HepG2 (cell line): Measurements from ENCODE around the gene ACSBG1. TPM values are rescaled to one million over a fixed set of nuclear protein-coding genes. Genes with fewer than 3 reads are reported as not detected.

ENCODE experiments used
- ATAC-seq: fragments of 200-7000 bp; cut with Tn5 transposase; 3 replicates; pipeline ENCODE4 v1.9.1; 2020; ENCODE audit warnings: mild to moderate bottlenecking, moderate library complexity
- BruUV-seq: library from RNA; stranded (reverse); fragments of 400-500 nt; replicated peaks from 2 replicates; lab custom pipeline; 2021; lab: Mats Ljungman, UMichigan
- CTCF ChIA-PET: fragments of 300-600 bp; formaldehyde crosslinking; extraction: SDS; loops from one replicate; lab custom pipeline; 2021; ENCODE audit warnings: low total read pairs, inconsistent platforms, low intra/inter-chr PET ratio; lab: Yijun Ruan, JAX
- POLR2A ChIA-PET: fragments of 350-600 bp; sonication (Branson Sonifier 250); formaldehyde crosslinking; loops from one replicate; lab custom pipeline; 2020; ENCODE audit warnings: antibody characterized with exemption, inconsistent platforms; lab: Yijun Ruan, JAX
- DNase-seq: peaks from one replicate; pipeline ENCODE4 v3.0.0-alpha.2; 2015; ENCODE audit warnings: low spot score
- FAIRE-seq: peaks from 3 replicates; lab custom pipeline; 2011; peaks lifted over from hg19 to GRCh38; lab: Jason Lieb, UNC
- H2AFZ ChIP-seq: one replicate; pipeline ENCODE4 v1.6.1; 2011; ENCODE audit warnings: low read length, inconsistent platforms
- H3K27ac ChIP-seq: fragments of 300-600 bp; 3 replicates; pipeline ENCODE4 v1.8.0; 2011; ENCODE audit warnings: mixed run types, mild to moderate bottlenecking, mixed read lengths, low read length, inconsistent platforms; ENCODE audit not compliant: insufficient read depth; ENCODE audit errors: extremely low read length
- H3K27me3 ChIP-seq, 2 experiments: fragments of 200-600 bp in 1 of 2; 2 replicates in 1 of 2; 3 replicates in 1 of 2; pipeline versions ENCODE4 v1.6.0 to v1.8.0; 2011; ENCODE audit warnings: low read length in 2 of 2, mild to moderate bottlenecking in 2 of 2, moderate library complexity in 2 of 2, inconsistent platforms in 1 of 2; ENCODE audit not compliant: insufficient read depth in 2 of 2, control insufficient read depth in 1 of 2
- H3K36me3 ChIP-seq, 2 experiments: fragments of 200-600 bp in 1 of 2; replicated peaks in 1 of 2; 2 replicates in 1 of 2; 3 replicates in 1 of 2; pipeline versions ENCODE4 v1.5.1 to v1.8.0; 2011; ENCODE audit warnings: low read length in 2 of 2, inconsistent platforms in 1 of 2; ENCODE audit not compliant: insufficient read depth in 2 of 2, control insufficient read depth in 1 of 2
- H3K4me1 ChIP-seq: 2 replicates; pipeline ENCODE4 v1.5.1; 2012; ENCODE audit warnings: low read length, inconsistent platforms; ENCODE audit not compliant: insufficient read depth
- H3K4me2 ChIP-seq: 2 replicates; pipeline ENCODE4 v1.6.0; 2011; ENCODE audit warnings: low read depth, low read length, inconsistent platforms
- H3K4me3 ChIP-seq, 3 experiments: fragments of 200-600 bp in 1 of 3; sonication (generic), shearing (Covaris generic) in 1 of 3; replicated peaks in 1 of 3; 2 replicates each; pipeline ENCODE4 v1.5.1; 2011 to 2016; ENCODE audit warnings: low read length in 3 of 3, inconsistent platforms in 2 of 3, low read depth in 2 of 3, mild to moderate bottlenecking in 2 of 3, control low read depth in 1 of 3, mixed read lengths in 1 of 3; ENCODE audit not compliant: insufficient read depth in 1 of 3
- H3K79me2 ChIP-seq: one replicate; pipeline ENCODE4 v1.6.1; 2011; ENCODE audit warnings: low read length, inconsistent platforms; ENCODE audit not compliant: insufficient read depth
- H3K9ac ChIP-seq: 2 replicates; pipeline ENCODE4 v1.6.0; 2011; ENCODE audit warnings: mild to moderate bottlenecking, low read depth, low read length, inconsistent platforms; ENCODE audit not compliant: insufficient read depth
- H3K9me3 ChIP-seq: 2 replicates; pipeline ENCODE4 v1.5.1; 2012; ENCODE audit warnings: mild to moderate bottlenecking, low read length
- H4K20me1 ChIP-seq: 2 replicates; pipeline ENCODE4 v1.6.0; 2011; ENCODE audit warnings: inconsistent platforms, mild to moderate bottlenecking, low read length, moderate library complexity; ENCODE audit not compliant: insufficient read depth
- CCAR2 ChIP-seq: fragments of 200-400 bp; formaldehyde crosslinking; optimal IDR thresholded peaks from 2 replicates; pipeline ENCODE3; 2018; ENCODE audit warnings: low read depth, mild to moderate bottlenecking, low read length, moderate library complexity
- HNF4A ChIP-seq: sonication (generic); formaldehyde crosslinking; IDR thresholded peaks from 2 replicates; pipeline ENCODE4 v1.4.0; 2020; ENCODE audit warnings: missing genetic modification reagents
- PHB2 ChIP-seq: fragments of 450-650 bp; IDR thresholded peaks from 2 replicates; pipeline ENCODE4 v1.6.1; 2018; ENCODE audit not compliant: partially characterized antibody
- RFXANK ChIP-seq: IDR thresholded peaks from 2 replicates; pipeline ENCODE4 v1.6.1; 2016
- SETDB1 ChIP-seq: sonication (generic); formaldehyde crosslinking; IDR thresholded peaks from 2 replicates; pipeline ENCODE4 v1.5.1; 2020; ENCODE audit warnings: missing genetic modification reagents, mild to moderate bottlenecking, borderline replicate concordance
- SPEN ChIP-seq: sonication (generic); formaldehyde crosslinking; IDR thresholded peaks from 2 replicates; pipeline ENCODE4 v1.5.1; 2020; ENCODE audit warnings: low read depth, mild to moderate bottlenecking, missing genetic modification reagents
- TAF1 ChIP-seq: sonication (generic); formaldehyde crosslinking; IDR thresholded peaks from 2 replicates; pipeline ENCODE4 v1.4.0; 2020; ENCODE audit warnings: missing genetic modification reagents
- TBX3 ChIP-seq: fragments of 450-650 bp; IDR thresholded peaks from 2 replicates; pipeline ENCODE4 v1.6.1; 2017; ENCODE audit warnings: antibody characterized with exemption, mild to moderate bottlenecking, inconsistent platforms, borderline replicate concordance
- TRIM24 ChIP-seq: sonication (generic); formaldehyde crosslinking; IDR thresholded peaks from 2 replicates; pipeline ENCODE4 v1.8.0; 2022; ENCODE audit warnings: mild to moderate bottlenecking, missing genetic modification reagents
- ZKSCAN1 ChIP-seq: fragments of 150-350 bp; IDR thresholded peaks from 2 replicates; pipeline ENCODE4 v1.6.1; 2014; ENCODE audit warnings: low read length
- ZNF17 ChIP-seq: sonication (generic); formaldehyde crosslinking; IDR thresholded peaks from 2 replicates; pipeline ENCODE4 v1.5.0; 2020; ENCODE audit warnings: mild to moderate bottlenecking, missing genetic modification reagents
- WGBS: methylation state at CpG from one replicate; pipeline ENCODE4 v1.1.6; 2017; ENCODE audit warnings: low lambda C conversion rate; 5-methylcytosine and 5-hydroxymethylcytosine counted together
- in situ Hi-C: cut with HindIII; loops from 2 replicates; pipeline ENCODE4 v1.10.0; 2017; ENCODE audit warnings: low pct_unique_long_range_greater_than_20kb; ENCODE audit not compliant: extremely low pct_ligation_motif_present
- intact Hi-C: fragments of 100-400 bp; cut with micrococcal nuclease; formaldehyde crosslinking; loops from one replicate; pipeline ENCODE4 v1.10.0; 2022; ENCODE audit not compliant: unreplicated experiment
- polyA plus RNA-seq, 8 experiments: library from polyadenylated mRNA; depleted of rRNA in 3 of 8; stranded (reverse) in 7 of 8; unstranded in 1 of 8; fragments of >200 nt; fragmentation: Illumina TruSeq in 4 of 8; extraction: Trizol in 4 of 8; gene quantifications; 2 replicates each; pipeline versions ENCODE4 v1.2.1 to v1.2.3, GENCODE V29; 2011 to 2016; ENCODE audit warnings: low read depth in 4 of 8, missing spikeins in 1 of 8, mixed read lengths in 1 of 8; ENCODE audit not compliant: insufficient read depth in 1 of 8
- total RNA-seq, 5 experiments: library from RNA; depleted of rRNA; stranded (reverse); fragments of >200 nt; fragmentation: Illumina TruSeq; extraction: Trizol; gene quantifications; 2 replicates each; pipeline ENCODE4 v1.2.3, GENCODE V29; 2016; ENCODE audit warnings: low read depth in 1 of 5
- TF ChIP-seq, protein P1 (sequence below): sonication (generic); formaldehyde crosslinking; IDR thresholded peaks from 2 replicates; pipeline ENCODE4 v1.4.0; 2020; ENCODE audit warnings: low read depth, mild to moderate bottlenecking, missing genetic modification reagents
- TF ChIP-seq, protein P2 (sequence below): sonication (generic); formaldehyde crosslinking; IDR thresholded peaks from 2 replicates; pipeline ENCODE4 v1.8.0; 2022; ENCODE audit warnings: mild to moderate bottlenecking, missing genetic modification reagents; ENCODE audit not compliant: insufficient replicate concordance
- TF ChIP-seq, protein P3 (sequence below), 2 experiments: sonication (generic) in 1 of 2; formaldehyde crosslinking in 1 of 2; IDR thresholded peaks; 2 replicates each; pipeline versions ENCODE4 v1.4.0 to v1.6.1; 2016 to 2020; ENCODE audit warnings: borderline replicate concordance in 1 of 2, low read depth in 1 of 2, mild to moderate bottlenecking in 1 of 2, missing genetic modification reagents in 1 of 2
- TF ChIP-seq, protein P4 (sequence below): sonication (generic); formaldehyde crosslinking; IDR thresholded peaks from 2 replicates; pipeline ENCODE4 v1.5.0; 2020; ENCODE audit warnings: missing genetic modification reagents

The ACSBG1 gene
- total and polyA plus RNA-seq, 2 of the 13 experiments (the other 11 are each of a cell fraction or from before 2014, with no cell fraction given): 0.35 to 0.81 TPM

DNA sequence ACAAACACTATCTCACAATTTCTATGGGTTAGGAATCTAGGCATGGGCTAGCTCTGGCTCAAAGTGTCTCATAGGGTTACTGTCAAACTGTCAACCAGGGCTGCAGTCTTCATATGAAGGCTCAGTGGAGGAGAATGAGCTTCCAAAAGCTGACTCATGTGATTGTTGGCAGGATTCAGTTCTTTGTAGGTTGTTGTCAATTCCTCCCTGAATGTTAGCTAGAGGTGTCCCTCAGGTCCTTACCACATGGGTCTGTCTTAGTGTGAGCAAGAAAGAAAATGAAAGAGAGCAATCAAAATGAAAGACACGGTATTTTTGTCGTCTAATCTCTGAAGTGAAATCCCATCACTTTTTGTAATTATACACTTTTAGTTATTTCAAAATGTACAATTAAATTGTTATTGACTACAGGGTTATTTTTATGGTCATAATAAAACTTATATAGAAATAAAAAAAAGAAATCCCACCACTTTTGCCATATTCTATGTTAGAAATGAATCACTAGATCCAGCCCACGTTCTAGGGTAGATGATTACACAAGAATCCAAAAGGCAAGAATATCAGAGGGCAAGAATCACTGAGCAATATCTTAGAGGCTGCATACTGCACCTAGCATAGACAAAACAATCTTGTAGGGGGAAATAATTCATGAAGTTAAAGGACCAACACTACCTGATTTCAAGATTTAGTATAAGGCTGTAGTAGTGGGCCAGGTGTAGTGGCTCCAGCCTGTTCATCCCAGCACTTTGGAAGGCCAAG, 8.4 kb downstream of the ACSBG1 start (continued):
- no peak for TF ChIP-seq TBX3
- TF ChIP-seq, protein P1, sequence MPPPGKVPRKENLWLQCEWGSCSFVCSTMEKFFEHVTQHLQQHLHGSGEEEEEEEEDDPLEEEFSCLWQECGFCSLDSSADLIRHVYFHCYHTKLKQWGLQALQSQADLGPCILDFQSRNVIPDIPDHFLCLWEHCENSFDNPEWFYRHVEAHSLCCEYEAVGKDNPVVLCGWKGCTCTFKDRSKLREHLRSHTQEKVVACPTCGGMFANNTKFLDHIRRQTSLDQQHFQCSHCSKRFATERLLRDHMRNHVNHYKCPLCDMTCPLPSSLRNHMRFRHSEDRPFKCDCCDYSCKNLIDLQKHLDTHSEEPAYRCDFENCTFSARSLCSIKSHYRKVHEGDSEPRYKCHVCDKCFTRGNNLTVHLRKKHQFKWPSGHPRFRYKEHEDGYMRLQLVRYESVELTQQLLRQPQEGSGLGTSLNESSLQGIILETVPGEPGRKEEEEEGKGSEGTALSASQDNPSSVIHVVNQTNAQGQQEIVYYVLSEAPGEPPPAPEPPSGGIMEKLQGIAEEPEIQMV (CRISPR knock-in tag): no peak
- TF ChIP-seq, all 625 proteins: peak for 0

DNA sequence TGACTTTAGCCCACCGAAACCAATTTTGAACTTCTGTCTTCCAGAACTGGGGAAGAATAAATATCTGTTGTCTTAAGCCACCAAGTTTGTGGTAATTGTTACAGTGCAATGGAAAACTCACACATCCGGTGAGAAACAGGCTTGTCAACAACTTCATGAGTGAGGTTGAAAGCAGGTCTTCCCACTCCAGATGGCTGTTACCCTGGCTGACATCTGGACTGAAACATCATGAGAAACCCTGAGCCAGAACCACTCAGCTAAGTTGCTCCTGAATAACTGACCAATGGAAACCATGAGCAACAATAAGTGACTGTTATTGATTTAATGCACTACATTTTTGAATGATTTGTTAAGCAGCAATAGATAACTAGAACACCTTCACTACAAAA, 10.3 kb downstream of the ACSBG1 start:
- Histone ChIP-seq H3K4me1 (no peaks in the 10 kb centered on the region), H4K20me1 (no peaks in the 10 kb centered on the region), H3K27me3 (no peaks in the 10 kb centered on the region; a peak in 2 of 5 replicates), H3K9ac (no peak overlapping the region), H3K9me3 (peaks cover 6% of the 10 kb centered on the region; the same call in 1 of the 2 replicates), H3K4me3 (no peak overlapping the region), H2AFZ (no peak overlapping the region), H3K4me2 (no peak overlapping the region), H3K79me2 (no peaks in the 10 kb centered on the region), H3K36me3 (no peaks in the 10 kb centered on the region), H3K27ac (no peak overlapping the region)
- WGBS: 43% methylated on average over 2 of the region's 2 CpGs
- no TSS peak for BruUV-seq
- ATAC-seq (no peak), DNase-seq (no peak), FAIRE-seq (no peak)
- ChIA-PET CTCF (no interaction called here), POLR2A (no interaction called here)
- in situ Hi-C loops (no loop called here), intact Hi-C loops (no loop called here)
- TF ChIP-seq TRIM24 (CRISPR knock-in tag): no peak
- TF ChIP-seq HNF4A: no peak
- no peak for TF ChIP-seq ZKSCAN1
- no peak for TF ChIP-seq CCAR2
- TF ChIP-seq ZNF17 (CRISPR knock-in tag): no peak
- TF ChIP-seq PHB2: no peak
- TF ChIP-seq, protein P2, sequence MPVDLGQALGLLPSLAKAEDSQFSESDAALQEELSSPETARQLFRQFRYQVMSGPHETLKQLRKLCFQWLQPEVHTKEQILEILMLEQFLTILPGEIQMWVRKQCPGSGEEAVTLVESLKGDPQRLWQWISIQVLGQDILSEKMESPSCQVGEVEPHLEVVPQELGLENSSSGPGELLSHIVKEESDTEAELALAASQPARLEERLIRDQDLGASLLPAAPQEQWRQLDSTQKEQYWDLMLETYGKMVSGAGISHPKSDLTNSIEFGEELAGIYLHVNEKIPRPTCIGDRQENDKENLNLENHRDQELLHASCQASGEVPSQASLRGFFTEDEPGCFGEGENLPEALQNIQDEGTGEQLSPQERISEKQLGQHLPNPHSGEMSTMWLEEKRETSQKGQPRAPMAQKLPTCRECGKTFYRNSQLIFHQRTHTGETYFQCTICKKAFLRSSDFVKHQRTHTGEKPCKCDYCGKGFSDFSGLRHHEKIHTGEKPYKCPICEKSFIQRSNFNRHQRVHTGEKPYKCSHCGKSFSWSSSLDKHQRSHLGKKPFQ (CRISPR knock-in tag): no peak
- TF ChIP-seq SPEN: no peak
- TF ChIP-seq, protein P3, sequence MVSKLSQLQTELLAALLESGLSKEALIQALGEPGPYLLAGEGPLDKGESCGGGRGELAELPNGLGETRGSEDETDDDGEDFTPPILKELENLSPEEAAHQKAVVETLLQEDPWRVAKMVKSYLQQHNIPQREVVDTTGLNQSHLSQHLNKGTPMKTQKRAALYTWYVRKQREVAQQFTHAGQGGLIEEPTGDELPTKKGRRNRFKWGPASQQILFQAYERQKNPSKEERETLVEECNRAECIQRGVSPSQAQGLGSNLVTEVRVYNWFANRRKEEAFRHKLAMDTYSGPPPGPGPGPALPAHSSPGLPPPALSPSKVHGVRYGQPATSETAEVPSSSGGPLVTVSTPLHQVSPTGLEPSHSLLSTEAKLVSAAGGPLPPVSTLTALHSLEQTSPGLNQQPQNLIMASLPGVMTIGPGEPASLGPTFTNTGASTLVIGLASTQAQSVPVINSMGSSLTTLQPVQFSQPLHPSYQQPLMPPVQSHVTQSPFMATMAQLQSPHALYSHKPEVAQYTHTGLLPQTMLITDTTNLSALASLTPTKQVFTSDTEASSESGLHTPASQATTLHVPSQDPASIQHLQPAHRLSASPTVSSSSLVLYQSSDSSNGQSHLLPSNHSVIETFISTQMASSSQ (IDR thresholded peaks at IDR 0.05; ENCODE audit: low read depth): no peak
- TF ChIP-seq, protein P3 (CRISPR knock-in tag; IDR thresholded peaks at IDR 0.05; ENCODE audit: borderline replicate concordance): no peak
- TF ChIP-seq, protein P4, sequence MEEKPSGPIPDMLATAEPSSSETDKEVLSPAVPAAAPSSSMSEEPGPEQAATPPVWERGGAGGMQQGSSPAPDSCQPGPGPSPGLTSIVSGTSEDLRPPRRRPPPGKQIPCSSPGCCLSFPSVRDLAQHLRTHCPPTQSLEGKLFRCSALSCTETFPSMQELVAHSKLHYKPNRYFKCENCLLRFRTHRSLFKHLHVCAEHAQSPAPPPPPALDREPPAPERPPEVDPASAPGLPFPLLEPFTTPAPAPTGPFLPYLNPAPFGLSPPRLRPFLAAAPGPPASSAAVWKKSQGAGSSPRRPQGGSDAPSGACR (CRISPR knock-in tag): no peak
- no peak for TF ChIP-seq RFXANK (CRISPR knock-in tag)
- no peak for TF ChIP-seq SETDB1 (CRISPR knock-in tag)
- no peak for TF ChIP-seq TAF1 (CRISPR knock-in tag)
